A549 (cell line): Measurements from ENCODE around the gene KMT2C.
"Not testable (repeated sequence)": the region's sequence is repeated elsewhere in the genome, so short reads cannot be mapped to it uniquely, and the experiment has no call there.

Experiments
- KDM1A ChIP-seq: fragments of 200-600 bp; sonication (generic); IDR thresholded peaks from 2 replicates; pipeline ENCODE4 v1.6.1; 2016; ENCODE audit warnings: low read depth, mild to moderate bottlenecking
- POLR2A ChIP-seq: IDR thresholded peaks from 2 replicates; pipeline ENCODE4 v1.6.1; 2012; ENCODE audit warnings: mild to moderate bottlenecking, low read length
- RARB ChIP-seq: fragments of 250-450 bp; sonication (Bioruptor Pico); IDR thresholded peaks from 2 replicates; pipeline ENCODE4 v1.8.0; 2021; ENCODE audit warnings: mild to moderate bottlenecking, moderate library complexity
- SMC3 ChIP-seq: fragments of >200 bp; sonication (Bioruptor Twin); formaldehyde crosslinking; IDR thresholded peaks from 3 replicates; pipeline ENCODE4 v1.6.1; 2018; ENCODE audit warnings: inconsistent platforms
- TF ChIP-seq, protein P1 (sequence below): fragments of >200 bp; sonication (Bioruptor Twin); formaldehyde crosslinking; IDR thresholded peaks from 3 replicates; pipeline ENCODE4 v1.5.1; 2016
- TF ChIP-seq, protein P2 (sequence below): IDR thresholded peaks from 2 replicates; pipeline ENCODE4 v1.6.1; 2012

- TF ChIP-seq, protein P1, sequence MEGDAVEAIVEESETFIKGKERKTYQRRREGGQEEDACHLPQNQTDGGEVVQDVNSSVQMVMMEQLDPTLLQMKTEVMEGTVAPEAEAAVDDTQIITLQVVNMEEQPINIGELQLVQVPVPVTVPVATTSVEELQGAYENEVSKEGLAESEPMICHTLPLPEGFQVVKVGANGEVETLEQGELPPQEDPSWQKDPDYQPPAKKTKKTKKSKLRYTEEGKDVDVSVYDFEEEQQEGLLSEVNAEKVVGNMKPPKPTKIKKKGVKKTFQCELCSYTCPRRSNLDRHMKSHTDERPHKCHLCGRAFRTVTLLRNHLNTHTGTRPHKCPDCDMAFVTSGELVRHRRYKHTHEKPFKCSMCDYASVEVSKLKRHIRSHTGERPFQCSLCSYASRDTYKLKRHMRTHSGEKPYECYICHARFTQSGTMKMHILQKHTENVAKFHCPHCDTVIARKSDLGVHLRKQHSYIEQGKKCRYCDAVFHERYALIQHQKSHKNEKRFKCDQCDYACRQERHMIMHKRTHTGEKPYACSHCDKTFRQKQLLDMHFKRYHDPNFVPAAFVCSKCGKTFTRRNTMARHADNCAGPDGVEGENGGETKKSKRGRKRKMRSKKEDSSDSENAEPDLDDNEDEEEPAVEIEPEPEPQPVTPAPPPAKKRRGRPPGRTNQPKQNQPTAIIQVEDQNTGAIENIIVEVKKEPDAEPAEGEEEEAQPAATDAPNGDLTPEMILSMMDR, result not testable (repeated sequence)
- not testable (repeated sequence) for TF ChIP-seq SMC3; RARB (CRISPR knock-in tag); POLR2A; KDM1A
- TF ChIP-seq, protein P2, sequence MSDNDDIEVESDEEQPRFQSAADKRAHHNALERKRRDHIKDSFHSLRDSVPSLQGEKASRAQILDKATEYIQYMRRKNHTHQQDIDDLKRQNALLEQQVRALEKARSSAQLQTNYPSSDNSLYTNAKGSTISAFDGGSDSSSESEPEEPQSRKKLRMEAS, result not testable (repeated sequence)
Measured at GRCh38 chr7:152236306-152236705, 199.5 kb downstream of the KMT2C start.
